Neuronal stem cell (in vitro differentiated cells): ENCODE measurements around the gene C2CD5.

ENCODE experiments used
- DNase-seq: peaks from one replicate; pipeline ENCODE4 v3.0.0-alpha.2; 2013; ENCODE audit warnings: low spot score
- H2AFZ ChIP-seq: one replicate; pipeline ENCODE4 v1.6.1; 2013; ENCODE audit warnings: mild to moderate bottlenecking, low read length, inconsistent platforms
- H2AK5ac ChIP-seq: 2 replicates; pipeline ENCODE4 v1.6.1; 2013; ENCODE audit warnings: low read depth, mild to moderate bottlenecking, inconsistent platforms, low read length, moderate library complexity, mixed read lengths
- H2BK120ac ChIP-seq: 2 replicates; pipeline ENCODE4 v1.6.1; 2013; ENCODE audit warnings: low read depth, mild to moderate bottlenecking, inconsistent platforms, low read length, moderate library complexity, mixed read lengths
- H2BK12ac ChIP-seq: one replicate; pipeline ENCODE4 v1.6.1; 2013; ENCODE audit warnings: low read length, inconsistent platforms
- H2BK15ac ChIP-seq: 2 replicates; pipeline ENCODE4 v1.6.1; 2013; ENCODE audit warnings: mild to moderate bottlenecking, low read length, inconsistent platforms, mixed read lengths
- H2BK5ac ChIP-seq: one replicate; pipeline ENCODE4 v1.6.1; 2013; ENCODE audit warnings: inconsistent platforms, mild to moderate bottlenecking, low read length, moderate library complexity
- H3K14ac ChIP-seq: one replicate; pipeline ENCODE4 v1.6.1; 2013; ENCODE audit warnings: low read length, inconsistent platforms
- H3K18ac ChIP-seq: 2 replicates; pipeline ENCODE4 v1.6.1; 2013; ENCODE audit warnings: low read length, inconsistent platforms
- H3K23ac ChIP-seq: 2 replicates; pipeline ENCODE4 v1.6.1; 2013; ENCODE audit warnings: low read depth, mild to moderate bottlenecking, mixed read lengths, low read length, inconsistent platforms; ENCODE audit not compliant: poor library complexity
- H3K27ac ChIP-seq: replicated peaks from 3 replicates; pipeline ENCODE4 v1.5.1; 2013; ENCODE audit warnings: low read length, inconsistent platforms
- H3K27me3 ChIP-seq, 3 experiments: 2 replicates each; pipeline ENCODE4 v1.6.1; 2013; ENCODE audit warnings: low read length in 3 of 3, mild to moderate bottlenecking in 2 of 3, inconsistent platforms in 1 of 3, low read depth in 1 of 3, mixed read lengths in 1 of 3, moderate library complexity in 1 of 3; ENCODE audit not compliant: control insufficient read depth in 3 of 3, insufficient read depth in 3 of 3
- H3K36me3 ChIP-seq, 2 donors: replicated peaks in 1 of 2; 2 replicates each; pipeline ENCODE4 v1.6.1; 2013; ENCODE audit warnings: low read length in 2 of 2; ENCODE audit not compliant: control insufficient read depth in 2 of 2, insufficient read depth in 2 of 2
- H3K4ac ChIP-seq: 2 replicates; pipeline ENCODE4 v1.6.1; 2013; ENCODE audit warnings: inconsistent platforms, mild to moderate bottlenecking, low read length, moderate library complexity
- H3K4me1 ChIP-seq, 2 donors: 1 replicate in 1 of 2; 2 replicates in 1 of 2; pipeline ENCODE4 v1.6.1; 2013; ENCODE audit warnings: low read length in 2 of 2, low read depth in 1 of 2; ENCODE audit not compliant: control insufficient read depth in 2 of 2, insufficient read depth in 1 of 2
- H3K4me2 ChIP-seq: one replicate; pipeline ENCODE4 v1.6.1; 2013; ENCODE audit warnings: mild to moderate bottlenecking, low read length, inconsistent platforms; ENCODE audit not compliant: insufficient read depth, poor library complexity, severe bottlenecking
- H3K4me3 ChIP-seq, 2 donors: 2 replicates each; pipeline ENCODE4 v1.5.1; 2013; ENCODE audit warnings: low read length in 2 of 2, mild to moderate bottlenecking in 2 of 2, inconsistent platforms in 1 of 2, moderate library complexity in 1 of 2
- H3K79me1 ChIP-seq: one replicate; pipeline ENCODE4 v1.6.1; 2013; ENCODE audit warnings: low read depth, mild to moderate bottlenecking, inconsistent platforms, low read length, moderate library complexity
- H3K9ac ChIP-seq: one replicate; pipeline ENCODE4 v1.6.1; 2013; ENCODE audit warnings: mild to moderate bottlenecking, low read depth, low read length, inconsistent platforms; ENCODE audit not compliant: poor library complexity
- H3K9me3 ChIP-seq, 2 donors: replicated peaks in 1 of 2; 2 replicates each; pipeline versions ENCODE3 to v1.6.1; 2013; ENCODE audit warnings: low read length in 2 of 2, mild to moderate bottlenecking in 2 of 2, inconsistent platforms in 1 of 2, low read depth in 1 of 2, mixed read lengths in 1 of 2, moderate library complexity in 1 of 2; ENCODE audit not compliant: control insufficient read depth in 2 of 2, insufficient read depth in 1 of 2
- H4K8ac ChIP-seq: one replicate; pipeline ENCODE4 v1.6.1; 2013; ENCODE audit warnings: low read depth, mild to moderate bottlenecking, inconsistent platforms, low read length, moderate library complexity
- H4K91ac ChIP-seq: one replicate; pipeline ENCODE4 v1.6.1; 2013; ENCODE audit warnings: low read length, low read depth, mild to moderate bottlenecking, inconsistent platforms; ENCODE audit not compliant: poor library complexity
- WGBS, 2 donors: extraction: QIAGEN DNeasy Blood & Tissue Kit; methylation state at CpG; one replicate each; pipeline ENCODE4 v1.1.7; 2013; ENCODE audit warnings: missing lambda C conversion rate in 2 of 2, mixed read lengths in 1 of 2; ENCODE audit not compliant: insufficient read length in 2 of 2, insufficient replicate concordance in 1 of 2; ENCODE audit errors: extremely low coverage in 2 of 2; 5-methylcytosine and 5-hydroxymethylcytosine counted together

The C2CD5 gene

GRCh38 chr12:22578328-22578727 lies 34.0 kb upstream of the C2CD5 start:
- Histone ChIP-seq H4K8ac (no peak overlapping the region), H3K4me1 (no peaks in the 10 kb centered on the region), H2BK5ac (no peak overlapping the region), H3K27ac (no peak overlapping the region), H3K27me3 (no peaks in the 10 kb centered on the region), H3K9ac (no peak overlapping the region), H2BK120ac (no peak overlapping the region), H3K4me2 (no peak overlapping the region), H4K91ac (no peak overlapping the region), H3K4me3 (no peak overlapping the region), H2BK15ac (no peak overlapping the region), H3K4ac (no peak overlapping the region), H3K18ac (no peak overlapping the region), H3K23ac (no peak overlapping the region), H2BK12ac (no peak overlapping the region), H2AFZ (no peak overlapping the region), H3K79me1 (no peaks in the 10 kb centered on the region), H3K36me3 (no peaks in the 10 kb centered on the region), H3K9me3 (no peaks in the 10 kb centered on the region), H2AK5ac (no peak overlapping the region), H3K14ac (no peak overlapping the region)
- WGBS, 2 donors = no CpG with 5 or more reads among the region's 3 CpGs
- DNase-seq = no peak

GRCh38 chr12:22577667-22578066 lies 33.3 kb upstream of the C2CD5 start:
- H2BK120ac ChIP-seq = no peak overlapping the region
- H2BK15ac ChIP-seq = no peak overlapping the region
- no peaks in the 10 kb centered on the region for H3K36me3 ChIP-seq
- no peak overlapping the region for H3K27ac ChIP-seq
- H2BK5ac ChIP-seq = no peak overlapping the region
- H2BK12ac ChIP-seq = no peak overlapping the region
- no peak overlapping the region for H3K4me2 ChIP-seq
- WGBS, 2 donors = no CpG with 5 or more reads among the region's 1 CpG
- no peak overlapping the region for H4K91ac ChIP-seq
- no peak overlapping the region for H3K4me3 ChIP-seq
- H2AK5ac ChIP-seq = no peak overlapping the region
- no peak overlapping the region for H3K14ac ChIP-seq
- H3K4me1 ChIP-seq = no peaks in the 10 kb centered on the region
- no peaks in the 10 kb centered on the region for H3K79me1 ChIP-seq
- no peak overlapping the region for H3K9ac ChIP-seq
- no peaks in the 10 kb centered on the region for H3K27me3 ChIP-seq
- no peak overlapping the region for H4K8ac ChIP-seq
- H3K9me3 ChIP-seq = no peaks in the 10 kb centered on the region
- no peak for DNase-seq
- H3K23ac ChIP-seq = no peak overlapping the region
- no peak overlapping the region for H2AFZ ChIP-seq
- no peak overlapping the region for H3K18ac ChIP-seq
- no peak overlapping the region for H3K4ac ChIP-seq

GRCh38 chr12:22576473-22576872 lies 32.1 kb upstream of the C2CD5 start:
- H2BK15ac ChIP-seq = no peak overlapping the region
- H3K23ac ChIP-seq = no peak overlapping the region
- H2BK12ac ChIP-seq = no peak overlapping the region
- no peaks in the 10 kb centered on the region for H3K36me3 ChIP-seq
- WGBS, 2 donors = no CpG with 5 or more reads among the region's 2 CpGs
- no peak overlapping the region for H3K4me3 ChIP-seq
- H2AFZ ChIP-seq = no peak overlapping the region
- H3K27me3 ChIP-seq = no peaks in the 10 kb centered on the region
- no peak overlapping the region for H3K27ac ChIP-seq
- H3K9me3 ChIP-seq = no peaks in the 10 kb centered on the region
- no peak overlapping the region for H4K8ac ChIP-seq
- no peaks in the 10 kb centered on the region for H3K4me1 ChIP-seq
- H2BK5ac ChIP-seq = no peak overlapping the region
- H2AK5ac ChIP-seq = no peak overlapping the region
- no peaks in the 10 kb centered on the region for H3K79me1 ChIP-seq
- no peak overlapping the region for H2BK120ac ChIP-seq
- H3K9ac ChIP-seq = no peak overlapping the region
- no peak overlapping the region for H4K91ac ChIP-seq
- no peak overlapping the region for H3K4me2 ChIP-seq
- no peak overlapping the region for H3K4ac ChIP-seq
- no peak overlapping the region for H3K14ac ChIP-seq
- no peak for DNase-seq
- no peak overlapping the region for H3K18ac ChIP-seq

GRCh38 chr12:22576065-22576464 lies 31.7 kb upstream of the C2CD5 start:
- Histone ChIP-seq H2BK15ac (no peak overlapping the region), H2AFZ (no peak overlapping the region)

More at GRCh38 chr12:22576065-22576464, 31.7 kb upstream of the C2CD5 start:
- H2BK12ac ChIP-seq = no peak overlapping the region
- H3K36me3 ChIP-seq = no peaks in the 10 kb centered on the region
- no peak overlapping the region for H3K4me3 ChIP-seq
- no peaks in the 10 kb centered on the region for H3K27me3 ChIP-seq
- no peak overlapping the region for H3K4ac ChIP-seq
- no CpG with 5 or more reads among the region's 1 CpG for WGBS, 2 donors
- no peak overlapping the region for H4K8ac ChIP-seq
- H2BK120ac ChIP-seq = no peak overlapping the region
- H3K9ac ChIP-seq = no peak overlapping the region
- no peak overlapping the region for H3K4me2 ChIP-seq
- H3K18ac ChIP-seq = no peak overlapping the region
- no peak overlapping the region for H3K27ac ChIP-seq
- H3K14ac ChIP-seq = no peak overlapping the region
- H3K9me3 ChIP-seq = no peaks in the 10 kb centered on the region
- no peak overlapping the region for H4K91ac ChIP-seq
- no peak for DNase-seq
- H3K23ac ChIP-seq = no peak overlapping the region
- no peak overlapping the region for H2BK5ac ChIP-seq
- no peaks in the 10 kb centered on the region for H3K4me1 ChIP-seq
- no peaks in the 10 kb centered on the region for H3K79me1 ChIP-seq
- H2AK5ac ChIP-seq = no peak overlapping the region
